GM10266 (cell line): ENCODE data around the gene ADAMTSL4.
"Not testable (repeated sequence)": the region's sequence is repeated elsewhere in the genome, so short reads cannot be mapped to it uniquely, and the experiment has no call there.

Experiments used
- DNase-seq: peaks from one replicate; pipeline ENCODE4 v3.0.0; 2012; ENCODE audit errors: extremely low spot score
- TF ChIP-seq, protein P1 (sequence below): IDR thresholded peaks from 2 replicates; pipeline ENCODE4 v1.5.1; 2012; ENCODE audit warnings: mild to moderate bottlenecking, low read depth; ENCODE audit not compliant: control insufficient read depth, insufficient read depth; ENCODE audit errors: missing control alignments

ADAMTSL4 gene

DNA sequence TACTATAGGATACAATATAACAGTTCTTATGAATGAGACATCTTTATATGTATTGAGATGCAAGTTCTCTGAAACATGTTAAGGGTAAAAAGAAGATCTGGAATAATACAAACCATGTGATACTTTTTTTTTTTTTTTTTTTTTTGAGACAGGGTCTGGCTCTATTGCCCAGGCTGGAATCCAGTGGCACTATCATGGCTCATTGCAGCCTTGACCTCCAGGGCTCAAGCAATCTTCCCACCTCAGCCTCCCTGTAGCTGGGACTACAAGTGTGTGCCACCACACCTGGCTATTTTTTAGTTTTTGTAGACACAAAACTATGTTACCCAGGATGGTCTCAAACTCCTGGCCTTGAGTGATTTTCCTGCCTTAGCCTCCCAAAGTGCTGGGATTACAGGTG, 52.3 kb downstream of the ADAMTSL4 start:
- no peak for DNase-seq
- TF ChIP-seq, protein P1, sequence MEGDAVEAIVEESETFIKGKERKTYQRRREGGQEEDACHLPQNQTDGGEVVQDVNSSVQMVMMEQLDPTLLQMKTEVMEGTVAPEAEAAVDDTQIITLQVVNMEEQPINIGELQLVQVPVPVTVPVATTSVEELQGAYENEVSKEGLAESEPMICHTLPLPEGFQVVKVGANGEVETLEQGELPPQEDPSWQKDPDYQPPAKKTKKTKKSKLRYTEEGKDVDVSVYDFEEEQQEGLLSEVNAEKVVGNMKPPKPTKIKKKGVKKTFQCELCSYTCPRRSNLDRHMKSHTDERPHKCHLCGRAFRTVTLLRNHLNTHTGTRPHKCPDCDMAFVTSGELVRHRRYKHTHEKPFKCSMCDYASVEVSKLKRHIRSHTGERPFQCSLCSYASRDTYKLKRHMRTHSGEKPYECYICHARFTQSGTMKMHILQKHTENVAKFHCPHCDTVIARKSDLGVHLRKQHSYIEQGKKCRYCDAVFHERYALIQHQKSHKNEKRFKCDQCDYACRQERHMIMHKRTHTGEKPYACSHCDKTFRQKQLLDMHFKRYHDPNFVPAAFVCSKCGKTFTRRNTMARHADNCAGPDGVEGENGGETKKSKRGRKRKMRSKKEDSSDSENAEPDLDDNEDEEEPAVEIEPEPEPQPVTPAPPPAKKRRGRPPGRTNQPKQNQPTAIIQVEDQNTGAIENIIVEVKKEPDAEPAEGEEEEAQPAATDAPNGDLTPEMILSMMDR: no peak

DNA sequence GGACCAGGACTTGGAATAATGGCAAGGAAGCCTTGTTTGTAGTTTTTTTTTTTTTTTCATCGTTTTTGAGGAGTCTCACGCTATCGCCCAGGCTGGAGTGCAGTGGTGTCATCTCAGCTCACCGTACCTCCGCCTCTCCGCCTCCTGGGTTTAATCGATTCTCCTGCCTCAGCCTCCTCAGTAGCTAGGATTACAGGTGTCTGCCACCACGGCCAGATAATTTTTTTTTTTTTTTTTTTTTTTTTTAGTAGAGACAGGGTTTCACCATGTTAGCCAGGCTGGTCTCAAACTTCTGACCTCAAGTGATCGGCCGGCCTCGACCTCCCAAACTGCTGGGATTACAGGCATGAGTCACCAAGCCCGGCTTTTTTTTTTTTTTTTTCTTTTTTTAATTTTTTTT, 53.2 kb downstream of the ADAMTSL4 start:
- not testable (repeated sequence) for DNase-seq

DNA sequence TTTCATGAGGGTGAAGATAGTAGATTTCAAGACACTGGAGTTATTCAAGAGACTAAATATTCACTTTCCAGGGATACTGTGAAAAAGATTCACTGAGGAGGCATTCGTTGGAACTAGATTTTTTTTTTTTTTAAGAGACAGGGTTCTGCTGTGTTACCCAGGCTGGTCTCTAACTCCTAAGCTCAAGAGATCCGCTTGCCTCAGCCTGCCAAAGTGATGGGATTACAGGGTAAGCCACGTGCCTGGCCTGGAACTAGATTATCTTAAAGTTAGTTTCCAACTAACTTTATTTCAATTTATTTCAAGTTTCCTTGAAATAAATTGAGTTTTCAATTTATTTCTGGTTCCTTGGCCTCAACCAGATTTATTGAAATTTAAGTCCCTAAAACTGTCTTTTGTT, 54.5 kb downstream of the ADAMTSL4 start:
- TF ChIP-seq, protein P1: no peak

DNA sequence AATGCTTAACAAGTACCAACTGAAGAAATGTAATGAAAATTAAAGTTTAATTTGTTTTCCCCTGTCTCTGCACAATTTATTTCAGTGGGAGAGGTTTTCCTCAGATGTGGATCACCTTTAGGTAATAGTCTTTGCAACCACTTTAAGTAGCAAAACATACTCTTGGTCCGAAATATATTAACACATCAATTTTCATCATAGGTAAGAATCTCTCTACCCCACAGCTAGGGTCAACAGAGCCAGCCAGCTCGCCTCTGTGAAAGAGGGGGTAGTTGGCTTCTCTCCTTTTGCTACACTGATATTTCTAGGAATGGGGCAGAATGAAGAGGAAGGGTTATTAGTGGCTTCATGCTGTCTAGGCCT, 55.0 kb downstream of the ADAMTSL4 start:
- DNase-seq: no peak
- TF ChIP-seq, protein P1: no peak

More for the DNA sequence above, 54.5 kb downstream of the ADAMTSL4 start:
- no peak for DNase-seq

DNA sequence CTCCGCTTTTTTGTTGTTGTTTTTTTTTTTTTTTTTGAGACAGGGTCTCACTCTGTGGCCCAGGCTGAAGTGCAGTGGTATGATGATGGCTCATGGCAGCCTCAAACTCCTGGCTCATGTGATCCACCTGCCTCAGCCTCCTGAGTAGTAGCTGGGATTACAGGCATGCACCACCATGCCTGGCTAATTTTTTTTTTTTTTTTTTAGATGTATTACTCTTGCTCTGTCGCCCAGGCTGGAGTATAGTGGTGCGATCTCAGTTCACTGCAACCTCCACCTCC, 56.2 kb downstream of the ADAMTSL4 start:
- not testable (repeated sequence) for DNase-seq

DNA sequence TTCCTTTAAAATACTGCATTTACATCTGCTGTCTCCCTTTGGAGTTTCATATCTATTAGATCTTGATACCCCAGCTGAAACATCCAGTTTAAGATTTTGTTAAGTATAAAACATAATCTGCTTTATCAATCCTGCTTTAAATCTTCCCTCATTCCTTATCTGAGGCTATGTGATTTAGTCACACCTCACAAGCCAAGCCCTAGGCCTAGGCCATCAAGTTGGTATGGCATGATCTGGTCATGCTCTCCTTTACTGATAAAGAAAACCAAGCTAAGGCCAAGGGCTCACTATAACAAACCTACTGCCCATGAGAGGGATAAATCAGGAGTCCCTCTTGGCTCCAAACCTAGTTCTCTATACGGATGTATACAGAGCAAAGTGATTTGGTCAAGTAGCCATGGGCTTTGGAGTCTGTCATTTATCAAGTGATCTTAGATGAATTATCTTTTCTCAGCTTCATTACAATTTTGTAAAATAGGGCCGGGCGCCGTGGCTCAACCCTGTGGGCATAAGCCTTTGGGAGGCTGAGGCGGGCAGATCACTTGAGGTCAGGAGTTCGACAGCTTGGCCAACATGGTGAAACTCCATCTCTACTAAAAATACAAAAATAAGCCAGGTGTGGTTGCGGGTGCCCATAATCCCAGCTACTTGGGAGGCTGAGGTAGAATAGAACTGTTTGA, 57.4 kb downstream of the ADAMTSL4 start:
- no peak for DNase-seq
- TF ChIP-seq, protein P1: no peak

DNA sequence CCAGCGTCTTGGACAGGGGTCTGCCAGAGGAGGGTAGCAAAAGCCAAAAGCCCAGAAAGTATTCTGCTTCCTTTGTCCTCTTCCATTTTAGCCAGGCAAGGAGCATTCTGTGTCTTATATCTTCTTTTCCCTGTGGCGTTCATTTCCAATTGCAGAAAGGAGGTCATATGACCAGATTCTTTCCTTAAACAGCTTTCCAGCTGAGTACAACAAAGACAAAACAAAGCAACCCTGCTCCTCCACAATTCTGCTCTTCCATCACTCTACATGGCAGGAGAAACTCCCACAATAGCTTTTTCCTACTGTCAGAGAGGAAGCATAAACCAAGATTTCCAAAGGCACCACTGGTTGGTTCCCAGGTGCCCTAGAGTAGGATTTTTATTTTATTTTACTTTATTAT, 60.5 kb downstream of the ADAMTSL4 start:
- DNase-seq: no peak
- TF ChIP-seq, protein P1: no peak
